Lower leg skin (tissue), 3 donors: ENCODE results near the gene SPACA5.

Experiments
- CTCF ChIP-seq, 3 donors: fragments of 450-650 bp; IDR thresholded peaks; one replicate each; pipeline ENCODE4 v1.5.1; 2016; ENCODE audit warnings: antibody characterized with exemption in 3 of 3, mild to moderate bottlenecking in 3 of 3, moderate library complexity in 2 of 3
- POLR2A ChIP-seq, 2 donors: fragments of 450-650 bp; IDR thresholded peaks; one replicate each; pipeline ENCODE4 v1.6.1; 2016 to 2017; ENCODE audit warnings: antibody characterized with exemption in 2 of 2, mild to moderate bottlenecking in 1 of 2, moderate library complexity in 1 of 2

- no peak for TF ChIP-seq CTCF (IDR thresholded peaks at IDR 0.05)
- no peak for TF ChIP-seq POLR2A (IDR thresholded peaks at IDR 0.05)
These were observed 52.5 kb downstream of the SPACA5 start for GRCh38 chrX:48059296-48059639.
